ENCODE measurements around the gene ORC2. TPM values are rescaled to one million over a fixed set of nuclear protein-coding genes. Genes with fewer than 3 reads are reported as not detected.
"Not testable (repeated sequence)": the region's sequence is repeated elsewhere in the genome, so short reads cannot be mapped to it uniquely, and the experiment has no call there.

ORC2 gene
- polyA plus RNA-seq, 1 of the 3 experiments (the other 2 are of a cell fraction): 3.9 TPM

GRCh38 chr2:200888704-200889625 lies 74.5 kb downstream of the ORC2 start, which contains the start of the genes NIF3L1 and PPIL3 (continued):
- no peak for TF ChIP-seq FOXJ3 (CRISPR knock-in tag; IDR thresholded peaks at IDR 0.05)
- peak; percentile 71; the same call in 1 of the 2 replicates for TF ChIP-seq RFX5 (IDR thresholded peaks at IDR 0.05; ENCODE audit: low read length)
- TF ChIP-seq, protein P1, sequence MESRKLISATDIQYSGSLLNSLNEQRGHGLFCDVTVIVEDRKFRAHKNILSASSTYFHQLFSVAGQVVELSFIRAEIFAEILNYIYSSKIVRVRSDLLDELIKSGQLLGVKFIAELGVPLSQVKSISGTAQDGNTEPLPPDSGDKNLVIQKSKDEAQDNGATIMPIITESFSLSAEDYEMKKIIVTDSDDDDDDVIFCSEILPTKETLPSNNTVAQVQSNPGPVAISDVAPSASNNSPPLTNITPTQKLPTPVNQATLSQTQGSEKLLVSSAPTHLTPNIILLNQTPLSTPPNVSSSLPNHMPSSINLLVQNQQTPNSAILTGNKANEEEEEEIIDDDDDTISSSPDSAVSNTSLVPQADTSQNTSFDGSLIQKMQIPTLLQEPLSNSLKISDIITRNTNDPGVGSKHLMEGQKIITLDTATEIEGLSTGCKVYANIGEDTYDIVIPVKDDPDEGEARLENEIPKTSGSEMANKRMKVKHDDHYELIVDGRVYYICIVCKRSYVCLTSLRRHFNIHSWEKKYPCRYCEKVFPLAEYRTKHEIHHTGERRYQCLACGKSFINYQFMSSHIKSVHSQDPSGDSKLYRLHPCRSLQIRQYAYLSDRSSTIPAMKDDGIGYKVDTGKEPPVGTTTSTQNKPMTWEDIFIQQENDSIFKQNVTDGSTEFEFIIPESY (IDR thresholded peaks at IDR 0.05; ENCODE audit: borderline replicate concordance, low read depth): no peak; the same call in 1 of the 2 replicates
- peak; percentile 69; the same call in 1 of the 2 replicates for TF ChIP-seq SIN3A (IDR thresholded peaks at IDR 0.05; ENCODE audit: borderline replicate concordance, low read depth, low read length)
- no peak; the same call in 1 of the 2 replicates for TF ChIP-seq PBX3 (IDR thresholded peaks at IDR 0.05)
- TF ChIP-seq TEAD4 (IDR thresholded peaks at IDR 0.05; ENCODE audit: borderline replicate concordance, insufficient read depth): no peak
- no peak for TF ChIP-seq TCF12 (IDR thresholded peaks at IDR 0.05)
- TF ChIP-seq RAD21 (IDR thresholded peaks at IDR 0.05; ENCODE audit: low read length): no peak
- TF ChIP-seq MXI1 (IDR thresholded peaks at IDR 0.05; ENCODE audit: low read depth, low read length): peak; percentile 76
- peak; percentile 2; the same call in 1 of the 2 replicates for TF ChIP-seq FOSL2 (IDR thresholded peaks at IDR 0.05; ENCODE audit: borderline replicate concordance, low read depth)

- H3K36me3 ChIP-seq (replicated peaks in 1 of 2; ENCODE audit: control insufficient read depth in 1 of 2, insufficient read depth in 2 of 2, low read length in 1 of 2): peaks cover 25 to 68% of the 10 kb centered on the region in 2 experiments
- H3K27ac ChIP-seq (ENCODE audit: low read depth in 2 of 2, low read length in 1 of 2); H3K4me3 ChIP-seq (ENCODE audit: low read depth in 2 of 2, low read length in 1 of 2); H3K27me3 ChIP-seq (ENCODE audit: insufficient read depth); H3K9me3 ChIP-seq; H3K4me2 ChIP-seq; H4K20me1 ChIP-seq (ENCODE audit: insufficient read depth); DNase-seq; POLR2A ChIA-PET; H3F3A ChIP-seq (replicated peaks; ENCODE audit: insufficient read depth); H3K9ac ChIP-seq; H3K9me2 ChIP-seq; H2AFZ ChIP-seq (ENCODE audit: low read depth); CTCF ChIA-PET; H3K4me1 ChIP-seq (ENCODE audit: control insufficient read depth in 1 of 2, insufficient read depth in 2 of 2, low read depth in 1 of 2, low read length in 1 of 2); H3K79me2 ChIP-seq (ENCODE audit: insufficient read depth): not testable (repeated sequence)
- 87% methylated on average over 2 of the region's 2 CpGs for WGBS (ENCODE audit: low lambda C conversion rate)
Measured at GRCh38 chr2:200881715-200882249, 81.7 kb downstream of the ORC2 start.

All from SK-N-SH (cell line).